ENCODE measurements around the gene MCTP1. TPM values are rescaled to one million over a fixed set of nuclear protein-coding genes. Genes with fewer than 3 reads are reported as not detected.

The MCTP1 gene
- total and polyA plus RNA-seq, 2 experiments from 2014 or later, result 0.23 TPM; not detected in 1

DNA sequence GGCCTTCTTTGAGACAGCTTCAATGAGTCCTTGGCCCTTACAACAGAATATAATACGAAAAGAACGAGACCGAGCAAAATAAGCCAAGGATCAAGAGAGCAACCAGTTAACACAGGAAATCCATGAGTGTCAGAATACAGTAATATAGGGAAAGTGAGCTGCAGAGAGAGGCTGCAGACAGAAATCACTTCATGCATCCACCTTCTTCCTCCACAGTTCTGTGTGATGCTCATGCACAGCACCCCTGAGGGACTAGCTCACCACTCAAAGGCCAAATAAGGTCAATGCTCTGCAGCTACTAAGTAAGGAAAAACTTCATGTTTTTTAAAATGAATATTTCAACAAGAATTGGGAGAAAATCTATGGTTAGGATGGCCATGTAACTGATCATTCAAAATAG is 257.1 kb downstream of the MCTP1 start:
- in situ Hi-C loops (cut with MboI), result no loop called here
- Histone ChIP-seq H3K9ac (no peak overlapping the region), H3F3A (ENCODE audit: insufficient read depth) (no peaks in the 10 kb centered on the region), H3K79me2 (ENCODE audit: insufficient read depth) (no peaks in the 10 kb centered on the region), H4K20me1 (ENCODE audit: insufficient read depth) (no peaks in the 10 kb centered on the region), H3K4me3 (no peak overlapping the region), H3K27me3 (replicated peaks; ENCODE audit: insufficient read depth) (no peaks in the 10 kb centered on the region), H3K4me1 (ENCODE audit: insufficient read depth) (no peaks in the 10 kb centered on the region), H3K27ac (no peak overlapping the region), H3K36me3 (ENCODE audit: low read depth) (no peaks in the 10 kb centered on the region), H3K9me3 (ENCODE audit: low read depth) (no peaks in the 10 kb centered on the region), H2AFZ (no peak overlapping the region), H3K4me2 (ENCODE audit: unreplicated experiment) (no peak overlapping the region), H3K9me2 (ENCODE audit: insufficient read depth) (no peaks in the 10 kb centered on the region)
- DNase-seq, result no peak
- WGBS, 2 experiments (ENCODE audit: low coverage in 1 of 2, low lambda C conversion rate in 2 of 2, missing lambda C conversion rate in 2 of 2), result 27 to 31% methylated on average over 3 of the region's 3 CpGs
- TF ChIP-seq EZH2phosphoT487 (IDR thresholded peaks at IDR 0.05; ENCODE audit: insufficient read depth, low read depth) (no peak), EZH2 (IDR thresholded peaks at IDR 0.05; ENCODE audit: insufficient read depth, poor library complexity, severe bottlenecking) (no peak)

DNA sequence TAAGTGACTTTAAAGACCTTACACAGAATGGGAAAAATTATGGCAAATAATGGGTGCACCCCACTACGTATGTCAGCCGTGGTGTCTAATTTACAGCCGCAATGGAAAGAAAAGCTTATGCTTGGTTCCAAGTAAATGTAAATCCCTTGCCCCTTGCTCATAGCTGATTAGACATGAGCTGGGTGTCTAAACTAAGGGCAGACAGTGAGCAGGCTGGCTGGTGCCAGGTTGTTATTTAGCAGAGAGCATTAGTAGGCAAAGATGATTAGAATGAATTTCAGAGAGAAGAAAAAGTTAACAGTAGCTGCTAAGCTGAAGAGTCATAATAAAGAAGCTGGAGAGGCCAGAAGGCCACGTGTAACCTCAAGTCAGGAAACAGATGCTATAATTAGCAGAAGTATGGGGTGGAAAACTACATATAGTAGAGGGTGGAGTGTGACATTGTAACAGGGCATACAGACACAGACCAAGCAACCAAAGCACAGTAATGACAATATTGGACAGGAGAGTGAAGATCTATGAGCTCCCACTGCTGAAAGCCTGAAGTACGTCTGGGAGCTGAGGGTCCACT is 257.7 kb downstream of the MCTP1 start:
- DNase-seq, result peak; percentile 1
- Histone ChIP-seq H3K9me3 (ENCODE audit: low read depth) (no peaks in the 10 kb centered on the region), H3K79me2 (ENCODE audit: insufficient read depth) (no peaks in the 10 kb centered on the region), H3K9ac (no peak overlapping the region), H3K9me2 (ENCODE audit: insufficient read depth) (no peaks in the 10 kb centered on the region), H3K4me2 (ENCODE audit: unreplicated experiment) (no peak overlapping the region), H3F3A (ENCODE audit: insufficient read depth) (no peaks in the 10 kb centered on the region), H4K20me1 (ENCODE audit: insufficient read depth) (no peaks in the 10 kb centered on the region), H2AFZ (no peak overlapping the region), H3K27me3 (replicated peaks; ENCODE audit: insufficient read depth) (no peaks in the 10 kb centered on the region), H3K4me3 (no peak overlapping the region), H3K27ac (no peak overlapping the region), H3K4me1 (ENCODE audit: insufficient read depth) (no peaks in the 10 kb centered on the region), H3K36me3 (ENCODE audit: low read depth) (no peaks in the 10 kb centered on the region)
- in situ Hi-C loops (cut with MboI), result no loop called here
- WGBS, 2 experiments (ENCODE audit: low coverage in 1 of 2, low lambda C conversion rate in 2 of 2, missing lambda C conversion rate in 2 of 2), result 54 to 57% methylated on average over 5 of the region's 5 CpGs
- TF ChIP-seq EZH2phosphoT487 (IDR thresholded peaks at IDR 0.05; ENCODE audit: insufficient read depth, low read depth) (no peak), EZH2 (IDR thresholded peaks at IDR 0.05; ENCODE audit: insufficient read depth, poor library complexity, severe bottlenecking) (no peak)

DNA sequence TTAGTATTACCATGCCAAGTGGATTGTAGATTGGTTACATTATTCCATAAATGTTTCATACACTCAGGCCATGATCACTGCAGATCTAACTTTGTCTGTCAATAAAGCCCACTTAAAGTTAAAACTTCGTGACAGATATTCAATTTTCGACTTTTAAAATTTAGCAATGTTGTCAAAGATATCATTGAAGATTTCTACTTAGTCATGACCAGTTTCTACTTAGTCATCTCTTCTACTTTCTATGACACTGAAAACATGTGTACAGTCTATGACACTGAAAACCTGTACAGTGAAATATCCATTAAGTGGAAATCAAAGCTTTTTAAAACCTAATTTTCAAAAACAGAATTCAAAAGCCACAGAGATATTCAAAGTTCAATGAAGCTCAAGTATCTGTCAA is 258.2 kb downstream of the MCTP1 start:
- H3K79me2 ChIP-seq (ENCODE audit: insufficient read depth), result no peaks in the 10 kb centered on the region
- H3K4me1 ChIP-seq (ENCODE audit: insufficient read depth), result no peaks in the 10 kb centered on the region

DNA sequence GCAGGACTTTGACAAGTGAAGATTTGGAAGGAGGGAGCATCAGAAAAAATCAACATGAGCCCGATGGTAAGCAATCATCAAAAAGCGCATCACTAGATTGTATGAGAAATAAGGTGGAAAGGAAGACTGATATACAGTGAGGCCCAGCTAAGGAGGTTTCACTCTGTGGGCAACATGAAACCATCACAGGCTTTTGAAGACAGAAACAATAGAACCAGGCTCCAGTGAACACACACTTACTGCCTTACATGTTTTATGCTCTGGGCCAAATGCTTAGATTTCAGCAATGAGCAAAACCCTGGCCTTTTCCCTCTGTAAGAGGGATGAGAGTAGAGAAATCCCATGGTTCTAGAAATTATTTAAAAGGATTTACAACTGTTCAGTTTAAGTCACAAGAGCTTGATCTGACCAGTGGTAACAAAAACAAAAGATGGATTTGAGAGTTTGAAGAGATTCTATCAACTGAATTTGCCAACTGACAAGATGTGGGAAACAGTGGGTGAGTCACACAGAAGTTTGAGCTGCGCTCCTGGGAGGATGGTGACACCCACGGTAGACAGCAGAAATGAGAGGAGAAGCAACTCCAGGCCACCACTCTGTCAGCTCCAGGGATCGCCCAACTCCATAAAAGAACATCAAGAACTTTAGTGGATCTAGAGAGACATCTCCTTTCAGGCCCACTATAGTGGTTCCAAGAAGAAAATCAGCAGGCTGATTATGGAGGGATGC is 261.8 kb downstream of the MCTP1 start:
- no peak overlapping the region for H3K27ac ChIP-seq
- no peaks in the 10 kb centered on the region for H3K9me3 ChIP-seq (ENCODE audit: low read depth)
- no peaks in the 10 kb centered on the region for H4K20me1 ChIP-seq (ENCODE audit: insufficient read depth)
- no peak overlapping the region for H2AFZ ChIP-seq
- peak; percentile 3 for DNase-seq
- TF ChIP-seq EZH2 (IDR thresholded peaks at IDR 0.05; ENCODE audit: insufficient read depth, poor library complexity, severe bottlenecking) (no peak), EZH2phosphoT487 (IDR thresholded peaks at IDR 0.05; ENCODE audit: insufficient read depth, low read depth) (no peak)
- H3K4me2 ChIP-seq (ENCODE audit: unreplicated experiment), result no peak overlapping the region
- no peaks in the 10 kb centered on the region for H3K36me3 ChIP-seq (ENCODE audit: low read depth)
- in situ Hi-C loops (cut with MboI), result no loop called here
- WGBS, 2 experiments (ENCODE audit: low coverage in 1 of 2, low lambda C conversion rate in 2 of 2, missing lambda C conversion rate in 2 of 2), result 42 to 53% methylated on average over 5 of the region's 5 CpGs
- no peaks in the 10 kb centered on the region for H3K9me2 ChIP-seq (ENCODE audit: insufficient read depth)
- H3K4me3 ChIP-seq, result no peak overlapping the region
- no peaks in the 10 kb centered on the region for H3F3A ChIP-seq (ENCODE audit: insufficient read depth)
- no peaks in the 10 kb centered on the region for H3K27me3 ChIP-seq (replicated peaks; ENCODE audit: insufficient read depth)
- H3K9ac ChIP-seq, result no peak overlapping the region
- no peaks in the 10 kb centered on the region for H3K79me2 ChIP-seq (ENCODE audit: insufficient read depth)
- no peaks in the 10 kb centered on the region for H3K4me1 ChIP-seq (ENCODE audit: insufficient read depth)

More for the DNA sequence above, 258.2 kb downstream of the MCTP1 start:
- Histone ChIP-seq H3F3A (ENCODE audit: insufficient read depth) (no peaks in the 10 kb centered on the region), H3K4me2 (ENCODE audit: unreplicated experiment) (no peak overlapping the region), H3K9me3 (ENCODE audit: low read depth) (no peaks in the 10 kb centered on the region), H3K9ac (no peak overlapping the region), H3K4me3 (no peak overlapping the region), H3K27me3 (replicated peaks; ENCODE audit: insufficient read depth) (no peaks in the 10 kb centered on the region), H2AFZ (no peak overlapping the region), H3K9me2 (ENCODE audit: insufficient read depth) (no peaks in the 10 kb centered on the region), H3K27ac (no peak overlapping the region), H3K36me3 (ENCODE audit: low read depth) (no peaks in the 10 kb centered on the region), H4K20me1 (ENCODE audit: insufficient read depth) (no peaks in the 10 kb centered on the region)
- WGBS, 2 experiments (ENCODE audit: low coverage in 1 of 2, low lambda C conversion rate in 2 of 2, missing lambda C conversion rate in 2 of 2), result 62 to 72% methylated on average over 2 of the region's 2 CpGs
- TF ChIP-seq EZH2phosphoT487 (IDR thresholded peaks at IDR 0.05; ENCODE audit: insufficient read depth, low read depth), result no peak
- no peak for TF ChIP-seq EZH2 (IDR thresholded peaks at IDR 0.05; ENCODE audit: insufficient read depth, poor library complexity, severe bottlenecking)
- in situ Hi-C loops (cut with MboI), result no loop called here
- DNase-seq, result no peak

All from GM23248 (cell line).